ENCODE data around the gene TOR1B.
"Not testable (repeated sequence)": the region's sequence is repeated elsewhere in the genome, so short reads cannot be mapped to it uniquely, and the experiment has no call there.

Gene TOR1B

DNA sequence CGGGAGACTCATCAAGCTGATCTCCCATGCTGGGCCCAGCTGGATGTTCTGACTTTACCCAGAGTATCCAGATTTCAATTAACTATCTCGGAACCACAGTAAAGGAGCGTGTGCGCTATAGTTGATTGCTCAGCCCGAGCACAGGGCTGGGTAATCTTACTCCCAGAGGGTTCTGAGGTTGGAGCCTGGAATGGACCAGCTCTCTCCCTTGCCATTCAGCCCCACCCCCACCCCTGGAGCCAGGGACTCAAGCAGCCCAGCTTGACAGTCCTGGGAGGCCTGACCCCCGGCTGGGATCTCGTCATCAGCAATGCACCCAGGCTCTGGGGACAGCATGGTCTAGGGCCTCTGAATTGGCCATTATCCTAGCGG, 26.4 kb upstream of the TOR1B start:
- H3K4me3 ChIP-seq (ENCODE audit: low read depth, low read length) = no peak overlapping the region

DNA sequence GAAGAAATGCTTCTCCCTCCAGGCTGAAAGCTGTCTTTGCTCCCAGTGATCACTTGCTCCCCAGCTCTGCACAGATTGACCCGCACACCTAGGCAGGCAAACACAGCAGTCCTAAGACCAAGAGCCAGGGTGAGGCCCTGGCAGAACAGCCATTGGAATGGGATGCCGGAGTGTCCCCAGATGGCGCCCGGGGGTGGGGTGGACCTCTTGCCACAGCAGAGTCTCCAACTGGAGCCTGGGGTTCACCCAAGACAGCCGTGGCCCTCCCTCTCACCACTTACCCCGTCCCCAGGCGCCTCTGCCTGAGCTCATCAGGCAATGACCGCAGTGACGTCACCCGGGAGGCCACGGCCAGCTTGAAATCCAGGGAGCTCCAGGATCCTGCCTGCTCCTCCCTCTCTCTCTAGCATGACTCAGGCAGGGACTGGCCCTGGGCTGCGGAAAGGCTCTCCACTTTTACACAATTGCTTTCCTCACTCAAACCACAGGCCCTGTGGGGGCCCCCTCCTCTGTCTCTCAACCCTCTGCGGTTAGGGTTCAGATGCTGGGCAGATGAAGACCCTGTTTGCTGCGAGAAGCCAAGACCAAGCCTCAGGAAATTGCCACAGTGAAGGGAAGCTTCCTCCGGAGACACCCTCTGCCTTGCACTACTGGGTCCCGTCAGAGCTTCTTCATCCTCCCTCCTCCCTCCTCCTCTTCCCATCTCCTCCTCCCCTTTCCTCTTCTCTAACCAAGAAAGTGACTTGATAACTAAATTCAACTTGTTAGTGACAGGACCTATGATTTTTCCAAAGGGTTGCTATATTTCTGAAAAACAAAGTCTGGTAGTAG, 25.8 kb upstream of the TOR1B start:
- no peak overlapping the region for H3K4me3 ChIP-seq (ENCODE audit: low read depth, low read length)

DNA sequence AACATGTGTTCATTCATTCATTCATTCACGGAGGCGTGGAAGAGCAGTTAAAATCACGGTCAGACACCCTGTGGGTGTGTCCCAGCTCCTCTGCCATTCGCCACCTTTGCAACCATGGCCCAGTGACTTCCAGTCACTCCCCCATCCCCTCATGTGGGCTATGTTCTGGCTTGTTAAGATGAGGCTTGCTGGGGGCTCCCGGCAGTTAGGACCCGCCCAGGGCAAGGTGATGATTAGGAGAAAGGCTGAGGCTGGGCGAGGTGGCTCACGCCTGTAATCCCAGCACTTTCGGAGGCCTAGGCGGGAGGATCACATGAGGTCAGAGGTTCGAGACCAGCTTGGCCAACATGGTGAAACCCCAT, 25.2 kb upstream of the TOR1B start:
- H3K4me3 ChIP-seq (ENCODE audit: low read depth, low read length) = no peak overlapping the region

DNA sequence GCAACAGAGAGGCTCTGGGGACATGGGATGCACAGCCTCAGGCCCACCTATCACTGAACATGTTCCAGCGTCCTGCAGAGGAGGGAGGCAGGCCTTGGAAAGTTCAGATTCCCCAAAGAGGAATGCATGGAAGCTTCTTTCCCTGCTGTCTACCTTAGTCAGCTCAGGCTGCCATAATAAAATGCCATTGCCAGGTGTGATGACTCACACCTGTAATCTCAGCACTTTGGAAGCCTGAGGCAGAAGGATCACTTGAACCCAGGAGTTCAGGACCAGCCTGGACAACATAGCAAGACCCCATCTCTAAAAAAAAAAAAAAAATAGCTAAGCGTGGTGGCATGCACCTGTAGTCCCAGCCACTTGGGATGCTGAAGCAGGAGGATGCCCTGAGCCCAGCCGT, 24.5 kb upstream of the TOR1B start:
- no peak overlapping the region for H3K4me3 ChIP-seq (ENCODE audit: low read depth, low read length)

DNA sequence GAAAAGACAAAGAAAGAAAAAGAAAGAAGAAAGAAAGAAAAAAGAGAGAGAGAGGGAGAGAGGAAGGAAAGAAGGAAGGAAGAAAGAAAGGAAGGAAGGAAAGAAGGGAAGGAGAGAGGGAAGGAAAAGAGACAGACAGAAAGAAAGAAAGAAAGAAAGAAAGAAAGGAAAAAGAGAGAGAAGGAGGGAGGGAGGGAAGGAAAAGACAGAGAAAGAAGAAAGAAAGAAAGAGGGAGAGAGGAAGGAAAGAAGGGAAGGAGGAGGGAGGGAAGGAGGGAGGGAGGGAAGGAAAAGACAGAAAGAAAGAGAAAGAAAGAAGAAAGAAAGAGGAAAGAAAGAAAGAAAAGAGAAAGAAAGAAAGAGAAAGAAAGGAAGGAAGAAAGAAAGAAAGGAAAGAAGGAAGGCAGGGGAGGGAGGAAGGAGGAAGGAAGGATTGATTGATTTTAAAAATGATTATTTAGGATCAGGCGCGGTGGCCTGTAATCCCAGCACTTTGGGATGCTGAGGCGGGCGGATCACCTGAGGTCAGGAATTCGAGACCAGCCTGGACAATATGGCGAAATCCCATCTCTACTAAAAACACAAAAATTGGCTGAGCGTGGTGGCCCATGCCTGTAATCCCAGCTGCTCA, 23.3 kb upstream of the TOR1B start:
- H3K4me3 ChIP-seq (ENCODE audit: low read depth, low read length) = no peak overlapping the region

DNA sequence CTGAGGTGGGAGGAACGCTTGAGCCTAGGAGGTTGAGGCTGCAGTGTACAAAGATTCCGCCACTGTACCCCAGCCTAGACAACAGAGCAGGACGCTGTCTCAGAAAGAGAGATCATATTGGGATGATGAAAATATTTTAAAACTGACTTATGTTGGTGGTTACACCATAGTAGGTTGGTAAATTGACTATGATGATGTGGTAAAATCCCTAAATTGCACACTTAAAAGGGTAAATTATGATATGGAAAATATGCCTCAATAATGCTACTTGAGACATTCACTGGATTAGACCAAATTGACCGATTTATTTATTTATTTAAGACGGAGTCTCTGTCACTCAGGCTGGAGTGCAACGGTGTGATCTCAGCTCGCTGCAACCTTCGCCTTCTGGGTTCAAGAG, 21.9 kb upstream of the TOR1B start:
- no peak overlapping the region for H3K4me3 ChIP-seq (ENCODE audit: low read depth, low read length)

DNA sequence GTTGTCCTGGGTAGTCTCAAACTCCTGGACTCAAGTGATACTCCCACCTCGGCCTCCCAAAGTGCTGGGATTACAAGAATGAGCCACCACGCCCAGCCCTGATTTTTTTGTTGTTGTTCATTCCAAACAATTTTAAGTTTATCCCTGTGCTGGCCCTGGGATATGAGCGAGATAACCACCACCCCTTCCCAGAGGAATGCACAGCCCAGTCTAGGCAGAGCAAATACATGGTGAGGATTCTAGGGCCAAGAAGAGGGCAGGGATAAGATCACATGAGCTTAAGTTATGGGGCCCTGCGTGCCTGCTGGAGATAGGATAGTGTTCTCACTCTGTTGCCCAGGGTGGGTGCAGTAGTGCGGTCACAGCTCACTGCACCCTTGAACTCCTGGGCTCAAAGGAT, 21.0 kb upstream of the TOR1B start:
- no peak overlapping the region for H3K4me3 ChIP-seq (ENCODE audit: low read depth, low read length)

DNA sequence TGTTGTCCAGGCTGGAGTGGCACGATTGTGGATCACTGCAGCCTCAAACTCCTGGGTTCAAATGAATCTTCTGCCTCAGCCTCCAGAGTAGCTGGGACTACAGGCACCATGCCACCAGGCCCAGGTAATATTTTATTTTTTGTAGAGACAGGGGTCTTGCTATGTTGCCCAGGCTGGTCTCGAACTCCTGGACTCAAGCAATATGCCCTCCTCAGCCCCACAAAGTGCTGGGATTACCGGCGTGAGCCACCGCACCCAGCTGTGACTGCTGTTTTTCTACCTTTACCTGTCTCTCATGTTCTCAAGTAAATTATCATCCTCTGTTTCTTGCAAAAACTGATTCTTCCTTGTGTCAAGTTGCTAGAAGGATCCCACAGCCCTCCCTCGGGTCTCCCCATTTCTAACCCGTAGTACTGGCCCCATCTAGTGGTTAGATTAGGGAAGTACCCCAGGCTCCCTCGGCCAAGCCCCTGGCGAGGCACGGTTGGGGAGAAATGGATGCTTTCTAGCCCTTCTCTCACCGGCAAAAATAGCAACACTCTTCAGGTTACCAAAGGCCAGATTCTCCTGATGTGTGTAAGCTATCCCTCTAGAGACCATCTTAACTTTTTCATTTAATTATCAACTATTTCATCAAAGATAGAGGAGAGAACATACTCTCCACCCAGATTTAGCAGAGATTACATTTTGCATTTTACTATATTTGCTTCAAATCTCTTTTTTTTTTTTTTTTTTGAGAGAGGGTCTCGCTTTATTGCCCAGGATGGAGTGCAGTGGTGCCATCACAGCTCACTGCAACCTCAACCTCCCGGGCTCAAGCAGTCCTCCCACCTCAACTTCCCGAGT, 19.2 kb upstream of the TOR1B start:
- H3K4me3 ChIP-seq (ENCODE audit: low read depth, low read length) = no peak overlapping the region

DNA sequence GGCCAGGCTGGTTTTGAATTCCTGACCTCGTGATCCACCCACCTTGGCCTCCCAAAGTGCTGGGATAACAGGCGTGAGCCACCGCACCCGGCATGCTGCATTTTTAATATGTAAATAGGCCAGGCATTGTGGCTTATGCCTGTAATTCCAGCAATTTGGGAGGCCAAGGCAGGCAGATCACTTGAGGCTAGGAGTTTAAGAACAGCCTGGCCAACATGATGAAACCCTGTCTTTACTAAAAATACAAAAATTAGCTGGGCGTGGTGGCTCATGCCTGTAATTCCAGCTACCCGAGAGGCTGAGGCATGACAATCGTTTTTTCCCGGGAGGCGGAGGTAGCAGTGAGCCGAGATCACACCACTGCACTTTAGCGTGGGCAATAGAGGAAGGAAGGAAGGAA, 18.0 kb upstream of the TOR1B start:
- not testable (repeated sequence) for H3K4me3 ChIP-seq (ENCODE audit: low read depth, low read length)

DNA sequence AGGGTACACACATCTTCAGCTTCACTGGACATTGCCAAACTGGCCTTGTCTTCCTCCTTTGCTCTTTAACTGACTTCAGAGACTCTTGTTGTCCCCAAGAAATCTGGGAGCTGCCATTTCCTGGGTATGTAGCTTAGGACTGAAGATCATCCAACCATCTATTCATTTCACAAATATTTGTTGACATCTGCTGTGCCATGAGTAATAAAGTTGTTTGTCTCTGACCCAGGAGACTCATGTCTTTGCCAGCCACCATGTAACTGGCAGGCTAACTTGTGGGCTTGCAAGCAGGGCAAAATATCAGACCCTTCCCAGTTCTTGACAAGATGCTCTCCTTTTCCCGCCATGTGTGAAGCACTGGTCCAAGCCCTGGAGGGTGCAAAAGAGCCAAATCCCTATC, 17.1 kb upstream of the TOR1B start:
- H3K4me3 ChIP-seq (ENCODE audit: low read depth, low read length) = no peak overlapping the region

DNA sequence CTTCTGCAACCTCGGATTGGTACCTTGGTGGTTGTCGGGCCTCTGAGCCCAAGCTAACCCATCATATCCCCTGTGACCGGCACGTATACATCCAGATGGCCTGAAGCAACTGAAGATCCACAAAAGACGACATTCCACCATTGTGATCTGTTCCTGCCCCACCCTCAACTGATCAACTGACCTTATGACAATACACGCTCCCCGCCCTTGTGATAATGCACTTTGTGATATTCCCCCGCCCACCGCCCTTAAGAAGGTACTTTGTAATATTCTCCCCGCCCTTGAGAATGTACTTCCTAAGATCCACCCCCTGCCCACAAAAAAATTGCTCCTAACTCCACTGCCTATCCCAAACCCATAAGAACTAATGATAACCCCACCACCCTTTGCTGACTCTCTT, 16.5 kb upstream of the TOR1B start:
- no peak overlapping the region for H3K4me3 ChIP-seq (ENCODE audit: low read depth, low read length)

DNA sequence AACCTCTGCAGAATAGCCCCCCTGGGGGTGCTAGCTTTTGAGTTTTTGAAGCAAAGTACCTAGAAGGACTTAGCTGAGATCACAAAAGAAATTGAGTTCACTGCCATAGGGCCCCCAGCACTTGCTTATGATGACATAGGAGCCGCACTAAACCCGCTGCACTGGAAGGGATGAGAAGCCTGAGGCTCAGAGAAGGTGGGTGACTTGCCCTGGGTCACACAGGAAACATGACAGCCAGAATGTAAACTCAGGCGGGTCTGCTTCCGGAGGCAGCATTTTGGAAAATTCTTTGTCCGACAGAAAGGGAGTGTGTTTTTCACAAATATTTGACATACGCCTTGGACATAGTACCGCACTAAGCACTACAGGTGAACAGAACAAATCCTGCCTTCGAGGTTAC, 8.4 kb upstream of the TOR1B start:
- no peak overlapping the region for H3K4me3 ChIP-seq (ENCODE audit: low read depth, low read length)

DNA sequence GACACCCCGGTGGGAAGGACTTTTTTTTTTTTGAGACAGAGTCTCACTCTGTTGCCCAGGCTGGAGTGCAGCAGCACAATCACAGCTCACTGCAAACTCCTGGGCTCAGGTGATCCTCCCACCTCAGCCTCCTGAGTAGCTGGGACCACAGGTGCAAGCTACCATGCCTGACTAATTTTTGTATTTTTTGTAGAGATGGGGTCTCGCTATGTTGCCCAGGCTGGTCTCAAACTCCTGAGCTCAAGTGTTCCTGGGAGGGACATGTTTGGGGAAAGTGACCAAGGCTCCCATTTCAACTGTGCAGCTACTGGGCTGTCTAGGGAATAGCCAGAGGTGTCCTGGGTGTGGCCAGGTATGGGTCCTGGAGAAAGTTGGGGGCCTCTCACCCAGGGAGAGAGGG, 7.0 kb upstream of the TOR1B start:
- H3K4me3 ChIP-seq (ENCODE audit: low read depth, low read length) = not testable (repeated sequence)

DNA sequence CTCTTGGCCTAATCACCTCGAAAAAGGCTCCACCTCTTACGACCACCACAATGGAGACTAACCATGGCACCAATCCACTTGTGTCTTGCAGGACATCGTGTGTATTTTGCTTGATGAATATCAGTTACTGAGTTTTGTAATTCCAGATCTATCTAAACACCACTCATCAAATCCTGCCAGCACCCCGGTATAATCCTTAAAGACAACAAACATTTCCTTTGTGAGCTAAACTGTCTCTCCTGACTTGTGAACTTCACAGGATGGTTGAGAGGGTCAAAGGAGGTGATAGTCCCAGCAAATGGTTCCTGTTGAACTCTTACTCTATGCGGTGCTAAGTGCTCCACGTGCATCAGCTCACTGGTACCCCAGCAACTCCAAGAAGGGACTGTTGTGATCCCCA, 4.0 kb upstream of the TOR1B start:
- no peak overlapping the region for H3K4me3 ChIP-seq (ENCODE audit: low read depth, low read length)

DNA sequence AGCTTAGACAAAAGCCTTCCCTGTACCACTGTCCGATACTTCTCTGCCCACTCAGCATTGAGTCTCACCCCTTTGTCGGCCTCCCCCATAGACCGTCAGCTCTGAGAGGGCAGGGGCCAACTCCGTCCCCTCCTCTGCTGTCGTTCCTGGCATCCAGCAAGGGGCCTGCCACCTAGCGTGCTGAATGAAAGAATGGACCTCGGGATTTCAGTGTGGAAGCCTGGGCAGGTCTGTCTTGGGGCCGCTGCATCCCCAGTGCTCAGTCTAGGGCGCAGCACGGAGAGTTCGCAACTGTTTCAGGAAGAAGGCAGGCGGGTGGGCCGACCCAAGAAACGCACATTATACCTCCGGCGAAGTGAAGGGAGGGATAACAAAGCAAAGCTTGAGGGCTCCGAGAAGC, 1.5 kb upstream of the TOR1B start:
- H3K4me3 ChIP-seq (ENCODE audit: low read depth, low read length) = no peak overlapping the region

DNA sequence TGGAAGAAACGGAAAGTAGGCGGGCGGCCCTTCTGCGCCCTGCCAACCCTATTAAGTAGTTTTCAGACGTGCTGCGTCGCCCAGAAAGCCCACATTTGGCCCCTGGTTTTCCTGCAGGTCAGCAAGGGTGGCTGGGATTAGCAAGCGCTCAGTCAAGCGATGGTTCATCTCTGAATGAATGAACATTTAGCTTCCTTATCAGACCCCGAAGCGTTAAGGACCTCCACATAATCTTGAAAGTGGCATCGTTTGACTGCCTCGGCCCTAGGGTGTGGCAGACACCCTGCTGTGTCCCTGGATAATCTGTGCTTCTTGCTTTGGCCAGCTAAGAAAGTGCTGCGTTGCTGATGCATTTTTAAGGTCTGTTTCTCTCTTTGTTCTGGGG, 684 bp downstream of the TOR1B start:
- H3K4me3 ChIP-seq (ENCODE audit: low read depth, low read length) = peak overlapping the region; percentile 81

DNA sequence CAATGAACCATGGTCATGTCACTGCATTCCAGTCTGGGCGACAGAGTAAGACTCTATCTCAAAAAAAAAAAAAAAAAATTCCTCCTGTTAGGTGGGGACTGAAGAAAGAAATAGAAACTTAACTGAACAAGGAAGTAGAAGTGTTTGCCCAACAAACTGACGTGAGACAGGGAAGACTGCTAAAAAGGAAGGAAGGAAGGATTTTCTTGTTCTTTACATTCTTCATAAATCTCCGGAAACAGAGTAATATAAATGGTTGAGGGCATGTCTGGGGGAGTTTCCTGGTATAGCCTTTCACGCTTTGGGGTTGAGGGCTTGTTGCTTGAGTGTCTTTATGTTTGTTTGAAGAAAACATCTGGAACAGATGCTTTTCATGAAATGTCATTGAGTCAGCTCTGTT, 3.1 kb downstream of the TOR1B start:
- no peak overlapping the region for H3K4me3 ChIP-seq (ENCODE audit: low read depth, low read length)

DNA sequence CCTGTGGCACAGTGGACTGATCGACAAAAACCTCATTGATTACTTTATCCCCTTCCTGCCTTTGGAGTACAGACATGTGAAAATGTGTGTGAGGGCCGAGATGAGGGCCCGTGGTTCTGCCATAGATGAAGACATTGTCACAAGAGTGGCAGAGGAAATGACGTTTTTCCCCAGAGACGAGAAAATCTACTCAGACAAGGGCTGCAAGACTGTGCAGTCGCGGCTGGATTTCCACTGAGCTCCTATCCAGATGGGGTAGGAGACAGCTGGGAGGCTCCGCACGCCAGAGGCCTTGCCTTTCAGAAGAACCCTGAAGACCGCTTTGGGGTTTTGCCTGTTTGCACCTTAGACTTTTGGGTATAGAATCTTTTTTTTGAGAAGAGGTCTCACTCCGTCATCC, 6.4 kb downstream of the TOR1B start:
- H3K4me3 ChIP-seq (ENCODE audit: low read depth, low read length) = no peak overlapping the region

DNA sequence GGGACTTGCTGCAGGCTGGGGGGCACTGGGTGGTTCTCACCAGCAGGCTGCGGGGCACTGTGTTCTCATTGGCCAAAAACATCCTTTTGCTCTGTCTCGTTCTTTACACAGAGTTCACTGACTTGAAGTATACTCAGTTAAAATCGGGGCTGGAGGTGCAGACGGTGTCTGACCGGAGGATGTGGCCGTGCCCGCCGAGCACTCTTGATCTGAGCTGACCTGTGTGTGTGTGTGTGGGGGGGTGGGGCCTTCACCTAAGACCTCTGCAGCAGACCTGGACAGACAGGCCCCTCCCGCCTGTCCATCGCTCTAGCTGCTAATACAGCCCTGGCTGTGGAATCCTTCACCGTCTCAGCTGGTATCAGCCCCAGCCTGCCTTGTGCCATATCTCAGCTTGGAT, 7.1 kb downstream of the TOR1B start:
- H3K4me3 ChIP-seq (ENCODE audit: low read depth, low read length) = no peak overlapping the region

DNA sequence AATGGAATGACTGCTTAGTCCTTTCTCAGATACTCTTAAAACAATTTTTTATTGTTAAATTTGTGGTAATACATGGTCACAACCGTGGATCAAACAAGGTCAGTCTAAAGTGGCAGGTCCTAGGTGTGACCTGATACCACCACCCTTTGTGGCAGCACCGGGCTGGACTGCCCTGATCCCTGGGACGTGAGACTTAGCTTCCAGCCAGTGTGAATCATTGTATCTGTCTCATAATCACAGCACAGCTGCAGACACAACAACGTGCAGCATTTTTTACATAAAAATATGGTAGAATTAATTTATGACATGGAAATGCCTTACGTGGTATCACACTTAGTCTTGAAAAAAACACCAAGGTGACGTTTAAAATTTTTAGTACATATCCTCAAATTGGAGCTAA, 7.8 kb downstream of the TOR1B start:
- H3K4me3 ChIP-seq (ENCODE audit: low read depth, low read length) = no peak overlapping the region

DNA sequence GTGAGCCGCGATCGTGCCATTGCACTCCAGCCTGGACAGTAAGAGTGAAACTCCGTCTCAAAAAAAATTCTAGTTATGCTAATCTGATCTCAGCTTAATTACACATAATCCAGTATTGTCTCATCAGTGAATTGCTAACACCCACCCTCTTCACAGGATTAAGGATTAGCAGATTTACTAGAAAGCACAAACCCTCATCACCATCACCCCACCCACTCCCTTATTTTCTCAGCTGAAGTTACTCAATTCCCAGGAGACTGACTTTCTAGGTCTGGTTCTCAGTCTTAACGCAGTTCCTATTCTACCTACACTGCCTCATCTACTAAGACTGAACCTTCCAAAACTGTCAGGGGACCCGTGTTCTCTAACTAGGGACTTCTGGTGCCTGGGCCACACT, 9.0 kb downstream of the TOR1B start:
- H3K4me3 ChIP-seq (ENCODE audit: low read depth, low read length) = no peak overlapping the region

DNA sequence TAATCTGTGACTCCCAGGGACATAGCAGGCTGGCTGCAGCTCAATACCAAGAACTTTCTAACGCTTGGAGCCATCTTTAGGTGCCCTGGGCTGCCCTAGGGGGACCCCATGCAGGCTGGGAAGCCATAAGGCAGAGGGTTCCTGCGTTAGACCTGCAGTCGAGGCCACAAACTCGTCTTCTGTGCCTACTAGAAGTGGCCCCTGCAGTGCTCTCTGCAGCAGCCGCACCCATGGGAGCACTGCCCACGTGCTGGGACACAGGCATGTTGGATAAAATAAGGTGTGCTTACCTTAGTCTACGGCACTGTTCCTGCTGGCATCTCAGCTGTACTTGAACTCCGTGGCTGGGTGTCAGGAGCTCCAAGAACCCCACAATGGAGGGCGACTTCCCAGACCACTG, 9.4 kb downstream of the TOR1B start:
- H3K4me3 ChIP-seq (ENCODE audit: low read depth, low read length) = no peak overlapping the region

Measured in iPS-11a (cell line).